Fibroblast of gingiva (primary cell): ENCODE measurements around the gene ADCY2.
A peak's percentile ranks its signal among the peaks of the same experiment; 100 is the strongest.

Source experiments
- DNase-seq: peaks from one replicate; pipeline ENCODE4 v3.0.0-alpha.2; 2011; ENCODE audit warnings: low read depth

ADCY2 gene

GRCh38 chr5:7869474-7870136 lies 473.7 kb downstream of the ADCY2 start:
- DNase-seq: no peak

GRCh38 chr5:7871653-7872052 lies 475.7 kb downstream of the ADCY2 start:
- DNase-seq: no peak

GRCh38 chr5:7872517-7873130 lies 476.7 kb downstream of the ADCY2 start:
- no peak for DNase-seq

- no peak for DNase-seq
Observed at GRCh38 chr5:7873216-7873615, 477.3 kb downstream of the ADCY2 start.

- DNase-seq: no peak
Observed at GRCh38 chr5:7874639-7875038, 478.7 kb downstream of the ADCY2 start.

- no peak for DNase-seq
Observed at GRCh38 chr5:7875151-7875550, 479.2 kb downstream of the ADCY2 start.

- peak; percentile 44 for DNase-seq
Observed at GRCh38 chr5:7876867-7877266, 480.9 kb downstream of the ADCY2 start.

- DNase-seq: no peak
Observed at GRCh38 chr5:7877851-7878250, 481.9 kb downstream of the ADCY2 start.

GRCh38 chr5:7878381-7878873 lies 482.5 kb downstream of the ADCY2 start:
- DNase-seq: peak; percentile 30
